Liver (tissue), 3 donors: ENCODE measurements around the gene TRAPPC3.

ENCODE experiments used
- ATF3 ChIP-seq: IDR thresholded peaks from 2 replicates; pipeline ENCODE4 v1.6.1; 2016; ENCODE audit warnings: antibody characterized with exemption
- CTCF ChIP-seq: fragments of 150-350 bp; IDR thresholded peaks from 2 replicates; pipeline ENCODE4 v1.5.1; 2017; ENCODE audit warnings: improper control_type of control experiment, low read depth, low read length; ENCODE audit not compliant: missing input control
- RAD21 ChIP-seq, 2 donors: IDR thresholded peaks; 2 replicates each; pipeline ENCODE4 v1.6.1; 2016; ENCODE audit warnings: antibody characterized with exemption in 2 of 2, mild to moderate bottlenecking in 2 of 2
- TAF1 ChIP-seq: conservative IDR thresholded peaks from 2 replicates; pipeline ENCODE4 v1.6.1; 2016; ENCODE audit warnings: antibody characterized with exemption, mild to moderate bottlenecking
- donor health status: healthy.
- donor health status: healthy.

GRCh38 chr1:36161641-36162531 is 12.6 kb upstream of the TRAPPC3 start:
- TF ChIP-seq ATF3 (no peak), RAD21 (IDR thresholded peaks at IDR 0.05) (no peak), CTCF (no peak), TAF1 (no peak)
